C4-2B (cell line): Measurements from ENCODE around the gene GTPBP6.

Experiments
- ZFX ChIP-seq: fragments of 450-650 bp; IDR thresholded peaks from 2 replicates; pipeline ENCODE4 v1.6.1; 2017
- TF ChIP-seq, protein P1 (sequence below): fragments of 450-650 bp; conservative IDR thresholded peaks from 2 replicates; pipeline ENCODE4 v1.5.1; 2017; ENCODE audit warnings: mild to moderate bottlenecking

DNA sequence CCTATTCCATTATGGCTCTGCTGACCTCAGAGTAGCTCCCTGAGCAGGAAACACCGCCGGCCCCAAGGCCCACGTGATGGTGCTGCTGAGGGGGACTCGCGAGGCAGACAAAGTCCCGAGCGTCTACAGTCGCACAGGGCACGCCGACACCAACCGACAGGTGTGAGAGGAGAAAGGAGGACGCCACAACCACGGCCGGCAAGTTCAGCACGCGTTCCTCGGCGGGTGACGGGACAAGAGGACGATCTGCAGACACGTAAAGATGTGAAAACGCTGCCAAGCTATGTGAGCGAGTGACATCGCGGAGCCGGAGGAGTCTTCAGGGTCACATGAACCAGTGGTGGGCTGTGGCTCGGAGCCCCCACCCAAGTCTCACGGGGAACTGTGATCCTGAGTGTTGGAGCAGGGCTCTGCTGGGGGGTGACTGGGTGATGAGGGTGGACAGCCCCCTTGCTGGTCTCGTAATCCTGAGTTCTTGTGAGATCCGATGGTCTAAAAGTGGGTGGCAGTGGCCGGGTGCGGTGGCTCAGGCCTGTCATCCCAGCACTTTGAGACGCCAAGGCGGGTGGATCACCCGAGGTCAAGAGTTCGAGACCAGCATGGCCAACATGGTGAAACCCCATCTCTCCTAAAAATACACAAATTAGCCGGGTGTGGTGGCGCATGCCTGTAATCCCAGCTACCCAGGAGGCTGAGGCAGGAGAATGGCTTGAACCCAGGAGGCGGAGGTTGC, 34.2 kb upstream of the GTPBP6 start:
- TF ChIP-seq, protein P1, sequence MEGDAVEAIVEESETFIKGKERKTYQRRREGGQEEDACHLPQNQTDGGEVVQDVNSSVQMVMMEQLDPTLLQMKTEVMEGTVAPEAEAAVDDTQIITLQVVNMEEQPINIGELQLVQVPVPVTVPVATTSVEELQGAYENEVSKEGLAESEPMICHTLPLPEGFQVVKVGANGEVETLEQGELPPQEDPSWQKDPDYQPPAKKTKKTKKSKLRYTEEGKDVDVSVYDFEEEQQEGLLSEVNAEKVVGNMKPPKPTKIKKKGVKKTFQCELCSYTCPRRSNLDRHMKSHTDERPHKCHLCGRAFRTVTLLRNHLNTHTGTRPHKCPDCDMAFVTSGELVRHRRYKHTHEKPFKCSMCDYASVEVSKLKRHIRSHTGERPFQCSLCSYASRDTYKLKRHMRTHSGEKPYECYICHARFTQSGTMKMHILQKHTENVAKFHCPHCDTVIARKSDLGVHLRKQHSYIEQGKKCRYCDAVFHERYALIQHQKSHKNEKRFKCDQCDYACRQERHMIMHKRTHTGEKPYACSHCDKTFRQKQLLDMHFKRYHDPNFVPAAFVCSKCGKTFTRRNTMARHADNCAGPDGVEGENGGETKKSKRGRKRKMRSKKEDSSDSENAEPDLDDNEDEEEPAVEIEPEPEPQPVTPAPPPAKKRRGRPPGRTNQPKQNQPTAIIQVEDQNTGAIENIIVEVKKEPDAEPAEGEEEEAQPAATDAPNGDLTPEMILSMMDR, result no peak
- TF ChIP-seq ZFX, result no peak
